HG02610 (cell line): ENCODE results near the gene GALNT17.

ENCODE experiments used
- ATAC-seq: cut with Tn5 transposase; IDR thresholded peaks from one replicate; pipeline ENCODE4 v1.9.1; 2021; ENCODE audit warnings: mild to moderate bottlenecking, moderate library complexity; ENCODE audit not compliant: unreplicated experiment

Gene GALNT17

GRCh38 chr7:71491336-71491735 lies 359.4 kb downstream of the GALNT17 start:
- no peak for ATAC-seq

GRCh38 chr7:71495828-71496227 lies 363.9 kb downstream of the GALNT17 start:
- ATAC-seq = no peak

GRCh38 chr7:71497256-71497946 lies 365.5 kb downstream of the GALNT17 start:
- ATAC-seq = no peak

DNA sequence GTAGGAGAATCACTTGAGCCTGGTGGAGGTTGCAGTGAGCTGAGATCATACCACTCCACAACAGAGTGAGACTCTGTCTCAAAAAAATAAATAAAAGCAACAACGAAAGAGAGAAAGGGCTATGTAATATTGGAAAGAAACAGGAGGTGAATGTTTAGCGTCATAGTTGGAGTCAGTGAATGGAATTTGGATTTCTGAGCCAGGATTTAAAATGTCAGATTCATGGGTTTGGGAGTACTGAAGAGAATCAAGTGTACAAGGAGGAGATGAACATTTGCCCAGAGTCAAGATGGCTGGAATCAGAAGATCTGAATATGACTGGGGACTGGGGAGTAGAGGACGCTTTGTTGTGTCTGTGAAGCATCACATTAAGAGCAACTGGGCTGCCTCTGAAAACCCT lies 366.4 kb downstream of the GALNT17 start:
- ATAC-seq = no peak

DNA sequence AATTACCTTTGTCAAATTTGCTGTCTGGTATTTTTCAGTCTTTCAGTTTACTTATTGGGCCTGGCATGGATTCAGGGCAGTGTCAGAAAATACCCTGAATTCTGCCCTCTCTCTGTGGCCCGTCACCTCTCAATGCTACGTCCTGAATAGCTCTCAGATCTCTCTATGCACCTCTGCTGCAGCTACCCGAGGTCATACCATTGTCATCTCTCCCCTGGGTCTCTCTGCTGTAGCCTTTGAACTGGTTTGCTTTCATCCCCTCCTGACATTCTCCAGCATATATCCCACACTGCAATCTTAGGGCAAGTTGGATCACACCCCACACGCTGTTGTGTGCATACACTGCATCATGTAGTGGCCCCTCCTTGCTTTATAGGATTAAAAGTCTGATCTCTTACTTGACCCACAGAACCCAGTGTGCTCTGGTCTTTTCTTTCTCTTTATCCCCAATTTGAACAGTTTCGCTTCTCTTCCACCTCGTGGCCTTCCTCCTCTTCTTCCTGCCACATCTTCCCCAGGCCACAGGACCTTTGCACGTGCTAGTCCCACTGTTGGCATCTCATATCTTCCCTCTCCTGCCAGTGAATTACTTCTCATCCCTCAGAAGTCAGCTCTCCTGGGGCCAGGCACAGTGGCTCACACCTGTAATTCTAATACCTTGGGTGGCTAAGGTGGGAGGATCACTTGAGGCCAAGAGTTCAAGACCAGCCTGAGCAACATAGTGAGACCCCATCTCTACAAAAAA lies 372.9 kb downstream of the GALNT17 start:
- ATAC-seq = no peak

DNA sequence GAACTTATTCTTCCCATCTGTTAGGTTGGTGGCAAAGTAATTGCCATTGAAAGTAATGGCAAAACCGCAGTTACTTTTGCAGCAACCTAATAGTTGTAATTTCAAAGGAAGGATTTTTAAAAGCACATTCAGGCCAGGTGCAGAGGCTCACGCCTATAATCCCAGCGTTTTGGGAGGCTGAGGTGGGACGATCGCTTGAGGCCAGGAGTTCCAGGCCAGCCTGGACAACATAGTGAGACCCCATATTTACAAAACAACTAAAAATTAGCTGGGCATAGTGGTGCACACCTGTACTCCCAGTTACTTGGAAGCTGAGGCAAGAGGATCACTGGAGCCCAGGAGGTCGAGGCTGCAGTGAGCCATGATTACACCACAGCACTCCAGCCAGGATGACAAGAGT lies 374.9 kb downstream of the GALNT17 start:
- ATAC-seq = no peak

DNA sequence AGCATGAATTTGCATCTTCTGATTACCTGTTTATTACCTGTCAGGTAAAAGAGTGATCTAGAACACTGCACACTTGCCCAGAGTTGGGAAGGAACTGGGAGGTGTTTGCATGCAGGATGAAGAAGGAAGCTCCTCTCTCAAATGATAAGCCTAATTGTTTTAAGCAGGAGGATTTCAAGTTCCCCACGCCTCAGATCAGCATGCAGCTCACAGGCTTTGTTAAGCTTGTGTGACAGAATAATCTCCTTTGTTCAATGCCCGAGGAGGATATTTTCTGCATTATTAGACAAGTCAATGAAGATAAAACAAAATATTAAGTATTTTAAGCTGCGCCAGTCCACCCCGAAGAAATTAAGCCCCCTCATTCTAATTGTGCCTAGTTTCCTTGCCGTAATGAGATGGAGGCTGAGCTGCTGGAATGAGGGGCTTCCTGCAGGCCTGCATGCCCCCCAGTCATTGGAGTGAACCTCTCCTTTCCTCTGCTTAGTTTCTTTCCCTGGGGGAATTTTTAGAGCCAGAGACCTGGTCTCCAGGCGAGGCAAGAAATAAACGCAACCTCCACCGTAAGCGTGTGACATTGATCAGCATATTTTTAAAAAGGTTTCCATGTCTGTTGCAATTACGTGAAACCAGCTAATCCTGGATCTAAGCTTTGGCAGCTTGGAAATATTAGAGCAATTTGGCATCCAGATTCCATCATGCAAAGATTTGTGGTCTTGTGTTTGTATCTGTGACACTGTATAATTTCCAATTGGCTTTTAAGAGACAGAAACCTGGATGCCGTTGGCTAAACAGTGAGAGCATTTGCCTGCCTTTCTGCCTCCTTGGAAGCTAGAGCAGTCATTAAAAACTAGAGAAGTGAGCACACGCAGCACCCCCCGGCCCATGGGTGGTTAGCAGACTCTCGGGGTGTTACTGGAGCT lies 376.0 kb downstream of the GALNT17 start:
- no peak for ATAC-seq

DNA sequence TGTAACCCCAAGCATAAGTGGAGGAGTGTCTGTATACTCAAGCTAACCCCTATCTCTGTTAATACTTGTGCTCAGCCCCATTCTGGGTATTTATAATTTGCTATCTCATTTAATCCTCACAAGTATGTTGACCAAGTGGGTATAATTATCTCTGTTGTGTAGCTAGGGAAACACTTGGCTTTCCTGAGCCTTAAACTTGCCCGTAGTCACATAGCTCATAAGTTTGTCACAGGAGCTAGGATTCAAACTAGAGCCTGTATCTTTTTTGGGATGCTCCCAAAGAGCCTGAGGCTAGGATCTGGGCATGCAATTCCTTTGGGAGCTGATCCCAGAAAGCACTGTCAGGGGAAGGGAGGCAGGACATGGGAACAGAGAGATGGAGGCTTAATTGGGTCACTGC lies 377.4 kb downstream of the GALNT17 start:
- no peak for ATAC-seq

DNA sequence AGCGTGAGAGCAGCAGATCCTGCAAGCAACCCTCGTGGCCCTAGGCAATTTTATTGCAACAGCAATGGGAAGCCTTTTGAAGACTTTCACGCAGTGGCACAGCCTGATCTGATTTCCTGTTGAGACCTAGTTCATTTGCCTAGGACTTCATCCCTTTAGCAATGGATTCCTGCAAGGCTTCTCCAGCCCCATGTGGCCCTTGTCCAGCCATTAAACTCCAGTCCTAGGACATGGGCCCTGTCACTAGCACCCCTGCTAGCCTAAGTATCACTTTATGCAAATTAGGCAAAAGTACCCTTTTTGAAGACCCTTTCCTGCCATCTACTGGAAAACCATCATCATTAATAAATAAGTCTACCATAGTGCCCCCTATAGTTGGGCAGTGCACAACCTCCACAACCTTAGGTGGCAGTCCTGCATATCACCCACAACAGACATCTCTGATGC lies 379.4 kb downstream of the GALNT17 start:
- ATAC-seq = no peak

GRCh38 chr7:71517940-71518699 lies 386.2 kb downstream of the GALNT17 start:
- ATAC-seq = no peak

- ATAC-seq = no peak
These were observed 386.9 kb downstream of the GALNT17 start for GRCh38 chr7:71518880-71519279.

DNA sequence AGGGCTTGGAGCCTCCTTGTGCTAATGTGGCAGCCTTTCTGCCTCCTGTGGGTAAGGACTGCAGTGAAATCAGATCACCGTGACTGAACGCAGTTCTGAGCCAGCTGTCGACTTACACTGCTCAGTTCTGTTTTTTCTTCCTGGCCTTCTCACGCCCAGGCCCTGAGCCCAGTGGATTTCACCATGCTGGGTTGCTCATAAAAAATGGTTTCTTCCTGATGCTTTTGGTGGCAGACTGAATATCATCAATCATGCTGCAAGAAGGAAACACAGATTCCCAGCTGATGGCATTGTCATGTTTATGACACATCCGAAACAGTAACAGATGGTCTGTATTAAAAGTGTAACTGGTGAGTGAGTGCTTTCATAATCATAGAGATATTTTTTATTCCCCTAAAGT lies 389.6 kb downstream of the GALNT17 start:
- no peak for ATAC-seq

DNA sequence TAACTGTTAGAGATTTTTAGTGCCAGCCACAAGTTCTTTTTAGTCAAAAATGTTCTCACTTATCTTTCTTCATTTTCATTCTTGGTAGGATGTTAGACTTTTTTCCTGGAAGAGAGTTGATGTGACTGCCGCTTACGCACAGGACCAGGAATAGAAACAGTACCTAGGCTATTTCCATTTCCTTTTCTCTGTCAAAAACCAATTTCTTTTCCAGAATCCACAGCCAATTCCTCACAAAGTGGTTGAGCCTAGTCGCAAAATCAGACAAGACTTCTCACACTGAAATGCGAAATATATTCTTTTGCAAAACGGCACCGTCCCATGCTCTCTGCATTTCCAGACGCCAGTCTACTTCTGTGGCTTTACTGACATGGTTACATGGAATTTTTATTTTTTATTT lies 394.2 kb downstream of the GALNT17 start:
- no peak for ATAC-seq

GRCh38 chr7:71527213-71527612 lies 395.3 kb downstream of the GALNT17 start:
- ATAC-seq = no peak

- no peak for ATAC-seq
These were observed 403.7 kb downstream of the GALNT17 start for GRCh38 chr7:71535616-71536015.

- ATAC-seq = no peak
These were observed 406.3 kb downstream of the GALNT17 start for GRCh38 chr7:71538210-71538609.

DNA sequence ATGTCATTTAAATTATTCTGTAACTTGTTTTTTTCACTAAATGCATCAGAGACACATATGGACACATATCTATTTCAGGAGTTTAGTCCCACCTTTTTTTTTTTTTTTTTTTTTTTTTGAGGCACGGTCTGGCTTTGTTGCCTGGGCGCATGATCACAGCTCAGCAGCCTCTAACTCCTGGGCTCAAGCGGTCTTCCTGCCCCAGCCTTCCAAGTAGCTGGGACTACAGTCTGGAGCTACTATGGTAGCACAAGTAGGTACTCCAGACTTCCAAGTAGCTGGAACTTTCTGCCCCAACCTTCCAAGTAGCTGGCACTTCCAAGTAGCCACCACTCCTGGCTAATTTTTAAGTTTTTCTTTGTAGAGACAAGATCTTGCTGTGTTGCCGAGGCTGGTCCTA lies 407.7 kb downstream of the GALNT17 start:
- ATAC-seq = no peak

DNA sequence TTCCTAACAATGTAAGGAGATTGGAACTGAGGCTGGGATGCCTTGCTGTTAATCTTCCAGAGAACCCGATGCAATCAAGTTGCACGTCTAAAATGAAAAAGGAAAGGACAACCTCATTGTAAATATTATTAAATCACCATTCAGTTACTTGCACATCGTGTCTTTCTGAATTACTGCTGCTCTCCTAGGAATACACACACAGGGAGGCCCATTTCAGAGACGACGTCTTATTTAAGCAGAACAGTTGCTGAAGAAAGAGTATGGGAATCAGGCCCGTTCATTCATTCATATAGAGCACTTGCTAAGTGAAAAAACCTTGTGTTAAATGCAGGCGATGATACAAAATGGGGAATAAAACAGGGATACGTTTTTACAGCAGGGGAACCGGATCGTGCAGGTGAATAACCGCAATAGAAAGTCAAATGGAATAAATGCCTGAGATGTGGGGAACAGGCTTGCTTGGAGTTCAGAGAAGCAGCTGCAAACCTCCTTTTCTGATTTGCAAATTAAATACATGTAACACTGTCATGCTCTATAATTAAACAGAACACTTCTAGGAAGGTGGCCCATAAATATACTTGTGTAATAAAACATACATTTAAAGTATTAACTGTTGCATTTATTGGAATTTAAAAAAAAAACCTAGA lies 409.9 kb downstream of the GALNT17 start:
- ATAC-seq = no peak

GRCh38 chr7:71543396-71543795 lies 411.5 kb downstream of the GALNT17 start:
- ATAC-seq = no peak

- no peak for ATAC-seq
These were observed 412.9 kb downstream of the GALNT17 start for GRCh38 chr7:71544816-71545215.
